Dedifferentiated amniotic fluid mesenchymal stem cell (primary cell): Measurements from ENCODE around the gene GCN1.

Source experiments
- DNase-seq: peaks from one replicate; pipeline ENCODE4 v3.0.0-alpha.2; 2016; ENCODE audit errors: extremely low spot score

GCN1 gene

GRCh38 chr12:120229487-120230325, 35.2 kb upstream of the GCN1 start:
- DNase-seq = no peak

GRCh38 chr12:120229071-120229486, 34.6 kb upstream of the GCN1 start:
- no peak for DNase-seq

GRCh38 chr12:120228291-120229070, 34.0 kb upstream of the GCN1 start:
- DNase-seq = peak; percentile 74

- no peak for DNase-seq
Observed at GRCh38 chr12:120228041-120228290, 33.5 kb upstream of the GCN1 start.

- no peak for DNase-seq
Observed at GRCh38 chr12:120227233-120228040, 32.9 kb upstream of the GCN1 start.

- DNase-seq = no peak
Observed at GRCh38 chr12:120225852-120226640, 31.5 kb upstream of the GCN1 start.

GRCh38 chr12:120225200-120225558, 30.7 kb upstream of the GCN1 start:
- no peak for DNase-seq

GRCh38 chr12:120224304-120225199, 30.0 kb upstream of the GCN1 start:
- DNase-seq = no peak

GRCh38 chr12:120223458-120224303, 29.2 kb upstream of the GCN1 start:
- DNase-seq = no peak

GRCh38 chr12:120222288-120222832, 27.8 kb upstream of the GCN1 start:
- no peak for DNase-seq

- DNase-seq = no peak
Observed at GRCh38 chr12:120221576-120221900, 27.0 kb upstream of the GCN1 start.

- no peak for DNase-seq
Observed at GRCh38 chr12:120220838-120221575, 26.5 kb upstream of the GCN1 start.

GRCh38 chr12:120218680-120219606, 24.4 kb upstream of the GCN1 start:
- DNase-seq = no peak

- DNase-seq = no peak
Observed at GRCh38 chr12:120216742-120217605, 22.5 kb upstream of the GCN1 start.

GRCh38 chr12:120215766-120216735, 21.5 kb upstream of the GCN1 start:
- no peak for DNase-seq

GRCh38 chr12:120215357-120215735, 20.8 kb upstream of the GCN1 start:
- DNase-seq = no peak
